ENCODE results near the gene YPEL1.

GRCh38 chr22:21697880-21698279 is 37.7 kb downstream of the YPEL1 start:
- no peak for TF ChIP-seq CTCF (conservative IDR thresholded peaks at IDR 0.05 in 1 of 2, IDR thresholded peaks at IDR 0.05 in 1 of 2; ENCODE audit: low read depth in 1 of 2, low read length in 2 of 2)
- no peak for TF ChIP-seq EZH2 (IDR thresholded peaks at IDR 0.05; ENCODE audit: low read length, missing control alignments)

All from fibroblast of lung (primary cell).